ENCODE results near the gene ADIRF.
"Not testable (repeated sequence)": the region's sequence is repeated elsewhere in the genome, so short reads cannot be mapped to it uniquely, and the experiment has no call there.

ADIRF gene

DNA sequence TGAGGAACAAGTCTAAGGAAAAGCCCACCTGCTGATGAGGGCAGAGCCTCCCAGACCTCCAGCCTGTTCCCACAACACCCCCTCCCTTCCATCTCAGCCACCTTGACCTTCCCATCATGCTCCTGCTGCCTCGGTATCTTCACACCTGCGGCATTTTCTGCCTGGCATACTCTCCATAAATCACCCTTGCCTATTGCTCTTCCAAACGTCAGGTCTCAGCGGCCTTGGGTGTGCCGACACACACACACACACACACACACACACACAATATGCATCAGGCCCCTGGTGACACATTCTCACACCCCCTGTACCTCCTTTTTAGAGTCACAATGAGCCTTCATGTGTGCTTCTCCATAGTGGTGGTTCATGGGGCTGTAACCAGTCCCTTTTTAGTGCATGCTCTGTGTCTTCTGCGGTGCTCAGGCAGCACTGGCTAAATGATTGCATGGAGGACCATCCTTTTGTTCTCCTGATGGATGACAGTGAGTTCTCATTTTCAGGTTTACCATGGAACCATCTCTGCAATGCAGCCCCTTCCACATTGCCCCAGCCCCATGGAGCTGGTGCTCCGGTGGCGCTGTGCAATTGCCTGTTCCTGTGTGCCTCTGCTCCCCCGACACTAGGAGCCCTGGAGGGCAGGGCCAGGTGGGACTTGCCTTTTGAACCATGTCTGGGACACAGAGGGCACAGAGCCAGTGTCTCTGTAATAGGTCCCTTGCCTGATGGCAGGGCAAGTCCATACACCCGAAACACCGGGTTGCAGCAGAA, 4.5 kb downstream of the ADIRF start:
- H3K4me3 ChIP-seq (ENCODE audit: low read length): no peak overlapping the region
- no peaks in the 10 kb centered on the region for H3K9me3 ChIP-seq (ENCODE audit: control insufficient read depth, low read length)
- H3K4me1 ChIP-seq (ENCODE audit: control insufficient read depth, insufficient read depth, low read length): peaks cover 38% of the 10 kb centered on the region
- H3K36me3 ChIP-seq (ENCODE audit: control insufficient read depth, insufficient read depth, low read length, severe bottlenecking): no peaks in the 10 kb centered on the region
- H3K9ac ChIP-seq (ENCODE audit: low read length): no peak overlapping the region
- no peak for DNase-seq (ENCODE audit: low read depth)
- H3K27me3 ChIP-seq (replicated peaks; ENCODE audit: control insufficient read depth, insufficient read depth, low read length): no peaks in the 10 kb centered on the region

DNA sequence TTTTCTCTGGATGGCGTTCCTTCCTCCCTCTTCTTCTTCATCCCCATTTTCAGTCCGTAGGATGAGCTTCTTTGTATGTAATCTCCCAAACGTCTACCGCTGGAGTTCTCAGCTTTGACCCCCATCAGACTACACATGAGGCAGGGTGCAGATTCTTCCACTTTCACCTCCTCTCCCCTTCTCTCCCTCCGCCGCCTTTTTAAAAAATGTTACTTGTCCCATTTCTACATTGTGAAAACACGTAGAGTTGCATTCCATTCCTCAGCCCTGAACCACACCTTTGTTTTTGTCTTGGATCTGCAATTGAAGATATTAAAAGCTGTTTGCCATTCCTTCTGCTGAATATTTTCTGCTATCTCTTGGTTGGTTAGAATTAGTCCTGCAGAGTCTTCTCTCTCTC, 6.2 kb downstream of the ADIRF start:
- no peak for DNase-seq (ENCODE audit: low read depth)
- H3K27me3 ChIP-seq (replicated peaks; ENCODE audit: control insufficient read depth, insufficient read depth, low read length): no peaks in the 10 kb centered on the region
- peaks cover 42% of the 10 kb centered on the region for H3K4me1 ChIP-seq (ENCODE audit: control insufficient read depth, insufficient read depth, low read length)

DNA sequence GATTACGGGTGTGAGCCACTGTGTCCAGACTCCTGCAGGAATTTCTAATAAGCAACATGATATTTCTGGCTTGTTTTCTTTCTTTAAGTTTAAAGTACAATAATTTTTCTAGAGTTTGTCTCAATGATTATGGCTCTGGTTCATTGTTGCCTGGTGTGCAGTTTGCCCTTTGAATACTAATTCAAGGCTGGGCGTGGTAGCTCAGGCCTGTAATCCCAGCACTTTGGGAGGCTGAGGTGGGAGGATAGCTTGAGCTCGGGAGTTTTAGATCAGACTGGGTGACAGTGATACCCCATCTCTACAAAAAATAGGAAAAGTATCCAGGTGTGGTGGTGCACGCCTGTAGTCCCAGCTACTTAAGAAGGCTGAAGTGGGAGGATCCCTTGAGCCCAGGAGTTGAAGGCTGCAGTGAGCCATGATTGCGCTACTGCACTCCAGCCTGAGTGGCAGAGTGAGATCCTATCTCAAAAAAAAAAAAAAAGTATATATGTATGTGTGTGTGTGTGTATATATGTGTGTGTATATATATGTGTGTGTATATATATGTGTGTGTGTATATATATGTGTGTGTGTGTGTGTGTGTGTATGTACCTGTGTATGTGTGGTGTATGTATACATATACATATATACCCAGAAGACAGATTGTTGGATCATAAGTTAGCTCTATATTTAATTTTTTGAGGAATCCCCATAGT, 8.2 kb downstream of the ADIRF start:
- H3K4me3 ChIP-seq (ENCODE audit: low read length): no peak overlapping the region
- H3K4me1 ChIP-seq (ENCODE audit: control insufficient read depth, insufficient read depth, low read length): peaks cover 44% of the 10 kb centered on the region
- H3K9ac ChIP-seq (ENCODE audit: low read length): no peak overlapping the region
- no peaks in the 10 kb centered on the region for H3K36me3 ChIP-seq (ENCODE audit: control insufficient read depth, insufficient read depth, low read length, severe bottlenecking)
- H3K9me3 ChIP-seq (ENCODE audit: control insufficient read depth, low read length): no peaks in the 10 kb centered on the region
- no peak for DNase-seq (ENCODE audit: low read depth)
- no peaks in the 10 kb centered on the region for H3K27me3 ChIP-seq (replicated peaks; ENCODE audit: control insufficient read depth, insufficient read depth, low read length)

More for the DNA sequence above, 6.2 kb downstream of the ADIRF start:
- H3K9me3 ChIP-seq (ENCODE audit: control insufficient read depth, low read length): no peaks in the 10 kb centered on the region
- no peak overlapping the region for H3K9ac ChIP-seq (ENCODE audit: low read length)
- no peak overlapping the region for H3K4me3 ChIP-seq (ENCODE audit: low read length)
- H3K36me3 ChIP-seq (ENCODE audit: control insufficient read depth, insufficient read depth, low read length, severe bottlenecking): no peaks in the 10 kb centered on the region

DNA sequence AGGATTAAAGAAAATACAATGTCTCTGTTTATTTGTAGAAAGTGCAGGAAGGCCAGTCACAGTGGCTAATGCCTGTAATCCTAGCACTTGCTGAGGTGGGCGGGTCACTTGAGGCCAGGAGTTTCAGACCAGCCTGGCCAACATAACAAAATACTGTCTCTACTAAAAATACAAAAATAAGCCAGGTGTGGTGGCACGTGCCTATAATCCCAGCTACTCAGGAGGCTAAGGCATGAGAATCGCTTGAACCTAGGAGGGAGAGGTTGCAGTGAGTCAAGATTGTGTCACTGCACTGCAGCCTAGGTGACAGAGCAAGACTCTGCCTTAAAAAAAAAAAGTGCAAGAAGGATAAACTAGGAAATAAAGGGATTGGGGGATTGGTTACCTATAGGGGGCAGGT, 10.2 kb downstream of the ADIRF start:
- H3K9me3 ChIP-seq (ENCODE audit: control insufficient read depth, low read length); H3K36me3 ChIP-seq (ENCODE audit: control insufficient read depth, insufficient read depth, low read length, severe bottlenecking); H3K9ac ChIP-seq (ENCODE audit: low read length); H3K4me3 ChIP-seq (ENCODE audit: low read length); H3K27me3 ChIP-seq (replicated peaks; ENCODE audit: control insufficient read depth, insufficient read depth, low read length); DNase-seq (ENCODE audit: low read depth): not testable (repeated sequence)
- H3K4me1 ChIP-seq (ENCODE audit: control insufficient read depth, insufficient read depth, low read length): peaks cover 40% of the 10 kb centered on the region

DNA sequence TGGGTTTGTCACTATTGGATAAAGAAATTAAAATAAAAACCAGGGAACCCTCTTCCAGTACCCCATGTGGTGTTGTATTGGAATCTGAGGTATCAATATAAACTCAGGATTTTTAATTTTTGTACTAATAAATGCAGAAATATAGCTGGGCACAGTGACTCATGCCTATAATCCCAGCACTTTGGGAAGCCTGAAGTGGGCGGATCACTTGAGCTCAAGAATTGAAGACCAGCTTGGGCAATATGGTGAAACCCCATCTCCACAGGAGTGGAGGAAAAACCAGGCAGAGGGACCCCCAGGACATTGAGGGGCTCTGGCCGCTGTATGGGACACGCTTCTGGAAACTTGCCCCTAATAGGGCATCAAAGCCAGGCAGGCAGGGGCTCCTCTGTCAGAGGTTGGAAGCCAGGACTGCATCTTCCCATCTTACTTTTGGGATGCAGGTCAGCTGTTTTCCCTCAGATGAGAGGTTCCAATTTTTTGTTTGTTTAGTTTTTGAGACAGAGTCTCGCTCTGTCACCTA, 11.1 kb downstream of the ADIRF start:
- peak; percentile 61 for DNase-seq (ENCODE audit: low read depth)
- Histone ChIP-seq H3K9me3 (ENCODE audit: control insufficient read depth, low read length) (no peaks in the 10 kb centered on the region), H3K36me3 (ENCODE audit: control insufficient read depth, insufficient read depth, low read length, severe bottlenecking) (no peaks in the 10 kb centered on the region), H3K4me3 (ENCODE audit: low read length) (no peak overlapping the region), H3K9ac (ENCODE audit: low read length) (peak overlapping the region; percentile 77), H3K4me1 (ENCODE audit: control insufficient read depth, insufficient read depth, low read length) (peaks cover 40% of the 10 kb centered on the region), H3K27me3 (replicated peaks; ENCODE audit: control insufficient read depth, insufficient read depth, low read length) (no peaks in the 10 kb centered on the region)

DNA sequence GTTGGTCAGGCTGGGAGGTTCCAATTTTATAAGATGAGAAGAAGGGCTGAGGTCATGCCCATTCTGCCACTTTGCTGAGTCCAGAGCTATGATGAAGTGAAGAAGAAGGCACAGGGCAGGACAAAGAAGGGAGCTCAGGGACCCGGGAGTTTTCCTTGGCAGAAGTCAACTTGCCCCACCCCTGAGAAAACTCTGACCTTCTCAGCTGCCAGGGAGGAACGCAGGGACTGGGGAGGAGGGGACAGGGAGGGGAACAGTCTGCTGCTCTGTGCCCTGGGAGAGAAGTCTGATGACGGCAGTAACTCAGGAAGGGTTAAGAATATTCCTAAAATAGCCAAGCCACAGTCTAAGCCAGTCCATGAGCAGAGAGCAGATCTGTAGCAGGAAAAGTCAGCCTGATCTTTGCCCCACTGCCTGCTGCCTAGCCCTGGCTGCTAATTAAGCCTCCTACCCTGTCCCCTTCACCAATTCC, 11.7 kb downstream of the ADIRF start:
- Histone ChIP-seq H3K27me3 (replicated peaks; ENCODE audit: control insufficient read depth, insufficient read depth, low read length) (no peaks in the 10 kb centered on the region), H3K9ac (ENCODE audit: low read length) (peak overlapping the region; percentile 77), H3K9me3 (ENCODE audit: control insufficient read depth, low read length) (no peaks in the 10 kb centered on the region), H3K4me1 (ENCODE audit: control insufficient read depth, insufficient read depth, low read length) (peaks cover 40% of the 10 kb centered on the region), H3K4me3 (ENCODE audit: low read length) (peak overlapping the region; percentile 62), H3K36me3 (ENCODE audit: control insufficient read depth, insufficient read depth, low read length, severe bottlenecking) (no peaks in the 10 kb centered on the region)
- DNase-seq (ENCODE audit: low read depth): peak; percentile 50

DNA sequence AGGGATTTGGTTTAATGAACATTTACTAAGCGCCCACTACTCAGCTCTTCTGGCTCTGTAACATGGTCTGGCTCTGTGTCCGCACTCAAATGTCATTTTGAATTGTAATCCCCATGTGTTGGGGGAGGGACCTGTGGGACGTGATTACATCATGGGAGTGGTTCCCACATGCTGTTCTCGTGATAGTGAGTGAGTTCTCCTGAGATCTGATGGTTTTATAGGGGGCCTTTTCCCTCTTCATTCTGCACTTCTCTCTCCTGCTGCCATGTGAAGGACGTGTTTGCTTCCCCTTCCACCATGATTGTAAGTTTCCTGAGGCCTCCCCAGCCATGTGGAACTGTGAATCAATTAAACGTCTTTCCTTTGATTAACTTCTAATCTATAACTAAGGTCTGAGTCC, 12.7 kb downstream of the ADIRF start:
- peak overlapping the region; percentile 62 for H3K4me3 ChIP-seq (ENCODE audit: low read length)
- H3K9ac ChIP-seq (ENCODE audit: low read length): peak overlapping the region; percentile 77
- not testable (repeated sequence) for H3K27me3 ChIP-seq (replicated peaks; ENCODE audit: control insufficient read depth, insufficient read depth, low read length); H3K9me3 ChIP-seq (ENCODE audit: control insufficient read depth, low read length); DNase-seq (ENCODE audit: low read depth); H3K36me3 ChIP-seq (ENCODE audit: control insufficient read depth, insufficient read depth, low read length, severe bottlenecking)
- H3K4me1 ChIP-seq (ENCODE audit: control insufficient read depth, insufficient read depth, low read length): peaks cover 40% of the 10 kb centered on the region

DNA sequence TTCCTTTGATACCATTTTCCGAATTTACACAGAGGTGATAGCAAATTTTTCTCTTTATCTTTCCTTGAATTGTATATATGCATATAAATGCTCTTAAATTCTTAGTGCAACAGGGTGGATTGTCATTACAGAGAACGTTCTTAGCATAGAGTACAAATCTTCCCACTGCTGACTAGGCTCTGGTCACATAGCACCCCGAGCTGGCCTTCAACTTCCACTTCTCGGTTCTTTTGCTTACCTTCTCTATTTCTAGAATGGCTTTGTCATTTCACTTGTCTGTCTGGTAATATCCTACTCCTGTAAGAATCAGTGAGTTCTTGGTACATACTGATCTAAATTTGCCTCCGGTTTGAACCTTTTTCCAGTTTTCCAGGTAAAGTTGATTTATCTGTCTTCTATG, 13.4 kb downstream of the ADIRF start:
- H3K36me3 ChIP-seq (ENCODE audit: control insufficient read depth, insufficient read depth, low read length, severe bottlenecking): no peaks in the 10 kb centered on the region
- no peaks in the 10 kb centered on the region for H3K9me3 ChIP-seq (ENCODE audit: control insufficient read depth, low read length)
- H3K4me1 ChIP-seq (ENCODE audit: control insufficient read depth, insufficient read depth, low read length): peaks cover 40% of the 10 kb centered on the region
- H3K9ac ChIP-seq (ENCODE audit: low read length): no peak overlapping the region
- no peaks in the 10 kb centered on the region for H3K27me3 ChIP-seq (replicated peaks; ENCODE audit: control insufficient read depth, insufficient read depth, low read length)
- no peak overlapping the region for H3K4me3 ChIP-seq (ENCODE audit: low read length)
- no peak for DNase-seq (ENCODE audit: low read depth)

DNA sequence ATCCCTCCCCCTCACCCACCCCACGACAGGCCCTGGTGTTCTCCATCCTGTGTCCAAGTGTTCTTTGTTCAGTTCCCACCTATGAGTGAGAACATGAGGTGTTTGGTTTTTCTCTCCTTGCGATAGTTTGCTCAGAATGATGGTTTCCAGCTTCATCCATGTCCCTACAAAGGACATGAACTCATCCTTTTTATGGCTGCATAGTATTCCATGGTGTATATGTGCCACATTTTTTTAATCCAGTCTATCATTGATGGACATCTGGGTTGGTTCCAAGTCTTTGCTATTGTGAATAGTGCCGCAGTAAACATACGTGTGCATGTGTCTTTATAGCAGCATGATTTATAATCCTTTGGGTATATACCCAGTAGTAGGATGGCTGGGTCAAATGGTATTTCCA, 16.2 kb downstream of the ADIRF start:
- H3K27me3 ChIP-seq (replicated peaks; ENCODE audit: control insufficient read depth, insufficient read depth, low read length); DNase-seq (ENCODE audit: low read depth); H3K9ac ChIP-seq (ENCODE audit: low read length); H3K9me3 ChIP-seq (ENCODE audit: control insufficient read depth, low read length); H3K4me3 ChIP-seq (ENCODE audit: low read length); H3K36me3 ChIP-seq (ENCODE audit: control insufficient read depth, insufficient read depth, low read length, severe bottlenecking): not testable (repeated sequence)
- peaks cover 22% of the 10 kb centered on the region for H3K4me1 ChIP-seq (ENCODE audit: control insufficient read depth, insufficient read depth, low read length)

DNA sequence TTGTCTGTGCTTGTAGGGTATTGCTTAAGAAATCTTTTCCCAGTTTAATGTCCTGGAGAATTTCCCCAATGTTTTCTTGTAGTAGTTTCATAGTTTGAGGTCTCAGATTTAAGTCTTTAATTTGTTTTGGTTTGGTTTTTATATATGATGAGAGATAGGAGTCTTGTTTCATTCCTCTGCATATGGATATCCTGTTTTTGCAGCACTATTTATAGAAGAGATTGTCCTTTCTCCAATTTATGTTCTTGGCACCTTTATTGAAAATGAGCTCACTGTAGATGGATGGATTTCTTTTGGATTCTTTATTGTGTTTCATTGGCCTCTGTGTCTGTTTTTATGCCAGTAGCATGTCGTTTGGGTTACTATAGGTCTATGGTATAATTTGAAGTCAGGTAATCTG, 20.2 kb downstream of the ADIRF start:
- Histone ChIP-seq H3K27me3 (replicated peaks; ENCODE audit: control insufficient read depth, insufficient read depth, low read length) (no peaks in the 10 kb centered on the region), H3K4me3 (ENCODE audit: low read length) (no peak overlapping the region), H3K9me3 (ENCODE audit: control insufficient read depth, low read length) (no peaks in the 10 kb centered on the region), H3K4me1 (ENCODE audit: control insufficient read depth, insufficient read depth, low read length) (peaks cover 4% of the 10 kb centered on the region), H3K9ac (ENCODE audit: low read length) (no peak overlapping the region), H3K36me3 (ENCODE audit: control insufficient read depth, insufficient read depth, low read length, severe bottlenecking) (peaks cover 12% of the 10 kb centered on the region)
- DNase-seq (ENCODE audit: low read depth): no peak

DNA sequence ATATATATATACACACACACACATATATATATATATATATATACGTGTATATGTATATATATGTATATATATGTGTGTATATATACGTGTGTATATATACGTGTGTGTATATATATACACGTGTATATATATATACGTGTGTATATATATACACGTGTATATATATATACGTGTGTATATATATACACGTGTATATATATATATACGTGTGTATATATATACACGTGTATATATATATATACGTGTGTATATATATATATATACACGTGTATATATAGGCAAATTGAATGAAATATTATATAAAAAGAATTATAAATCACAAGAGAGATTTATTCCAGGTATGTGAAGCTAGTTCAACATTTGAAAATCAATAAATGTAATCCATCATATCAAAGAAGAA, 23.1 kb downstream of the ADIRF start:
- H3K9ac ChIP-seq (ENCODE audit: low read length): not testable (repeated sequence)

More for the DNA sequence above, 23.1 kb downstream of the ADIRF start:
- not testable (repeated sequence) for H3K9me3 ChIP-seq (ENCODE audit: control insufficient read depth, low read length); H3K27me3 ChIP-seq (replicated peaks; ENCODE audit: control insufficient read depth, insufficient read depth, low read length); H3K4me3 ChIP-seq (ENCODE audit: low read length); DNase-seq (ENCODE audit: low read depth); H3K4me1 ChIP-seq (ENCODE audit: control insufficient read depth, insufficient read depth, low read length)
- H3K36me3 ChIP-seq (ENCODE audit: control insufficient read depth, insufficient read depth, low read length, severe bottlenecking): peaks cover 18% of the 10 kb centered on the region

All from adipocyte (in vitro differentiated cells).